GM21423 (cell line): ENCODE data around the gene FOXI1.
A peak's percentile ranks its signal among the peaks of the same experiment; 100 is the strongest.
"Not testable (repeated sequence)": the region's sequence is repeated elsewhere in the genome, so short reads cannot be mapped to it uniquely, and the experiment has no call there.

Source experiments
- ATAC-seq: cut with Tn5 transposase; IDR thresholded peaks from one replicate; pipeline ENCODE4 v1.9.1; 2021; ENCODE audit warnings: mild to moderate bottlenecking, moderate library complexity; ENCODE audit not compliant: unreplicated experiment

The FOXI1 gene

DNA sequence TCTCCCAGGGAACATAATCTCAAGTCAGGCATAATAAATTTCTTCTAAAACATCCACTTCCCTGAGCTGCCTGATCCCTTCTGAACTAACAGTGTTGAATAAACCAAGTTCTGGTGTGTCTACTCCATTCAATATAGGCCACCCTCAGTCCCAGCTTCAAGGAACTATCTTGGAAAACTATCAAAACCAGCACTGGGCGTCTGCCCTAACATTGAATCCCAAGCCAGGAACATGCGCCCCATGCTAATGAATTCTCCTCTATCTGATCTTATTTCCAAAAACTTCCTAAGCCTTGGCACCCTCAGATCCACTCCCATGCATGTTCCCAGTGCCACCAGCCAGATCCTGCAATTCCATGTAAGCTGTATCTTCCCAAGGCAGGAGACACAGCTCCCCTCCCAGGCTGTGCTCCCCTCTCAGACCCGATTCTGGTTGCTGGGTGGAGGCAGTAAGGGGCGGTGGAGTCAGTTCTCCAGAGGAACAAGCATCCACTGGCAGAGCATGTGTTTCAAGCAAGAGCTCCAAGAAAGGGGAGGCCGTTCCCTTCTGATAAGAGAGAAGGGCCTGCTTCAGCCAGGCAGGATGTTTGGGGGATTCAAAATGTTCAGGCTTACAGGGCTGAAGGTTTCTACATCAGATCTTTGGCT is 13.1 kb upstream of the FOXI1 start:
- ATAC-seq = no peak

GRCh38 chr5:170094329-170094728 is 11.4 kb upstream of the FOXI1 start:
- ATAC-seq = not testable (repeated sequence)

DNA sequence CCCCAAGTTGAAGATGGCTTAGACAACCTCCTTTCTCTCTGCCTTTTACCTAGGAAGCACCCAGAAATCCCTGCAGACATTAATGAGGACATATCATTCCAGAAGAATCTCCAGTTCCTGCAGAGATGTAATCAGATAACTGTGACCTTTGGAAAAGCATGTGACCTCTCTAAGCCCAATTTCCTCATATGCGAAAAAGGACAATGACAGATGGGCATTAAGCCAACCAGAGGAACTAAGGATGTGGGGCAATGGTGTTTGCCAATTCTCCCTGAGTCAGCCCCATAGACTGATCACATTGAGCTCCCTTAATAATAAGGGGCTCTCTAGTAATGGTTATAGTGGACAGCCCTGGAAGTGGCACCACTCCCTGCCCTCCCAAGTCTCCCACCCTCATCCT is 10.1 kb upstream of the FOXI1 start:
- ATAC-seq = no peak

GRCh38 chr5:170097934-170098333 is 7.8 kb upstream of the FOXI1 start:
- no peak for ATAC-seq

DNA sequence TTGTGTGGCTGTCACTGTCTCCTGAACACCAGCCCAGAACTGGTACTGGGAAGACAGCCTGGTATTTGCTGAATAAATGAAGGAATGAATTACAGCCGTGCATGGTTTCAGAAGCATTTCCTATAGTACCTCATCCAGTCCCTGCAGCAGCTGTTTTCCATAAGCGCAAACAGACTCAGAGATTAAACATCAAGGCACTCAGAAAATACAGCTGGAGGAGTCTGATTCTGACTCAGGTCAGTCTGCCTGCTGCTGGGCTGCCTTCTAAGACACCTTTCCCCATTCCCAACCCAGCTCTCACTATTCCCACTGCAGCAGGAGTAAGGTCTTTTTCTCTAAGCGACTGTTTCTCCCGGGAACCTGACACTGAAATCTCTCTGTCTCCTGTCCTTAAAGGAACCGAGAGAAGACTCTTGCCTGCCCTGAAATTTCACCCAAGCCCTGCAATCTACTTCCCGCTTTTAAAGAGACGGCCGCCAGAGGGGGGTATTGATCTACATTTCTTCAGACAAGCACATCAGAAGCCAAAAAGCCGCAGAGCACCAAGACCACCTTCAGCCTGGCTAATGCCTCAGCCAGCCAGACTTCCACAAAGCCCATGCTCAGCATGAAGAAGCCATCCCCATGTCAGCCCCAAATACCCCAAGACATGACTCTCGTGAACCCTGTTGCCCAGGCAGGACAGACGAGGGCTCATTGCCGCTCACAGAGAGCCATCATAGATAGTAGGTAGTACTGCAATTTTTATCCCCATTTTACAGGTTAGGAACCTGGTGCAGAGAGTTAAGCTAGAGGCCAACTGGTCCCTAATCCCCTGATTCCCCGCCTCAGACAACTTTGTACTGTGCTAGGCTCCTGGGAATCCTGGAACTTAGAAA is 5.4 kb upstream of the FOXI1 start:
- ATAC-seq = peak; percentile 72

DNA sequence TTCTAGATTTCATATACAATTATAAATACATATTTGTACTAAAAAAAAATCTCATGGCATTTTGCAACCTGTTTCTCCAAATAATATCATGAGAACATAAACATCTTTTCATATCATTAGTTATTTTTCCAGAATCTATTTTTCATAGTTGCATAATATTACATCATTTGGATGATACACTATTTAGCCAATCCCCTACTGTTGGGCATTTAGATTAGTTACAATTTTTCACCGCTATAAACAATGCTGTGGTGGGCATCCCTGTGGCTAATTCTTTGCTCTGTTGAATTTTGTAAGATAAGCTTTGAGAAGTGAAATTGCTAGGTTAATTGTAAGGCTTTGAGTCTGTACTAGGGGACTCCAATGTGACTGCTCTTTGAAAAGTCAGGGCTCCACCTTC is 2.2 kb upstream of the FOXI1 start:
- ATAC-seq = no peak

DNA sequence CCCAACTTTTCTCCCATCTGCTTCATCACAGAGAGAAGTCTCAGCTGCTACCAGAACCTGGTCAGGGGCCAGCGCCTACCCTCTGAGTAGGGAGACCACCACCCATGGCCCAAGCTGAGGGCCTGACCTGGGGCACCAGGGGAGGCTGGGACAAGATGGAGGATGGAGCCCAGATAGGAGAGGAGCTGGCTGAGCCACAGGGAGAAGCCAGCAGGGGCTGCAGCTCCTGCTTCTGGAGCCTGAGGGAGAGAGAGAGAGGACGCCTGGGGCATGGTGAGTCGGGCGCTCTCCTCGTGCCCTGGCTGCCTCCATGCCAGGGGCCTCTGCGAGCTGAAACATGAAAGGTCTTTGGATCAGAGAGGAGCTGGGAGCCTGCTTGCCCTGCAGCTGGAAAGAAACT is 1.4 kb upstream of the FOXI1 start:
- ATAC-seq = no peak

DNA sequence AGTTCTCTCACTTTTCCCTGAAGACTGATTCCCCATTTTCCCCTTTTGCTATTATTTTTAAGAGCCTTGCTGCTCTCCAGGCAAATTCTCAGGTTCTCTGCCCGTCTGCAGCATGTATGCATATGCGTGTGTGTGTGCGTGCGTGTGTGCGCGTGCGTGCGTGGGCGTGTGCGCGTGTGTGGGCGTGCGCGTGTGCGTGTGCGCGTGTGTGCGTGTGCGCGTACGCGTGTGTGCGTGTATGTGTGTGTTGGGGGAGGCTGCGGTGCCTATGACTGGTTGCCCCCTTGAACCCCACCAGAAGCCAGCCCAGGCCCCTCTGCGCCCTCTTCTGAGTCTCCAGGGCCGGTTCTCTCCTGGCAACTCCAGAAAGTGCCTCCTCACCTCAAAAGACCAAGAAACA is 987 bp upstream of the FOXI1 start:
- no peak for ATAC-seq

DNA sequence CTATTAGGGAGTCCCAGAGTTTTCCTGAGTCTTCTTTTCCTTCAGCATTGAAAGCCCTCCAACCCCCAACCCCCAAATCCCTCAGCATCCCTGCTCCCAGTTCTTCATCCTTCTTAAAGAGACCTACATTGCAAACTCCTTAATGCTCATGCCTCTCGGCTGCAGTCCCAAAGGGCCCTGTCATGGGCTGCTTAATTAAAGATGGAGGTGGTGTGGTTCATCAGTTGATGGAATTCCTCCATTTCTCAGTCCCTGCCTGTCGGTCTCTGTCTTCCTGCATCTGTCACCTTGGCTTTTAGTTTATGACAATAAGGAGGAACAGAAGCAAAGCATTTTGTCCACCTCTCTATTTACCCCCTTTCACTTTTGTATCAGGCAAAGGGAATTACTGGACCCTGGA is 2.0 kb downstream of the FOXI1 start:
- ATAC-seq = no peak

DNA sequence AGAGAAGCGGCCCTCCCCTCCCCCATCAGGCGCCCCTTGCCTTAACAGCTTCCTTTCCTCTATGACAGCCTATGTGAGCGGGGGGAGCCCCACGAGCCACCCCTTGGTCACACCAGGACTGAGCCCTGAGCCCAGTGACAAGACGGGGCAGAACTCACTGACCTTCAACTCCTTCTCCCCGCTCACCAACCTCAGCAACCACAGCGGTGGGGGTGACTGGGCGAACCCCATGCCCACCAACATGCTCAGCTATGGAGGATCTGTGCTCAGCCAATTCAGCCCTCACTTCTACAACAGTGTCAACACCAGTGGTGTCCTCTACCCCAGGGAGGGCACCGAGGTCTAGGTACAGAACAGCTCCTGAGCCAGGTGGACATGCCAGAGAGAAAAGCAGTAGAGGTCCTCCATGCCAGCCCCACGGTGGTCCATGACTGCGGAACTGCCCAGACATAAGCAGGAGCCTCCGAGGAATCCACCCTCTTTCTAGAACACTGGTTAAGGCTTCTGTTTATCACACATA is 2.6 kb downstream of the FOXI1 start:
- ATAC-seq = no peak

- ATAC-seq = no peak
Observed at GRCh38 chr5:170109059-170110031, 3.6 kb downstream of the FOXI1 start.

- ATAC-seq = no peak
Observed at GRCh38 chr5:170110403-170111087, 4.8 kb downstream of the FOXI1 start.

- no peak for ATAC-seq
Observed at GRCh38 chr5:170111088-170111785, 5.5 kb downstream of the FOXI1 start.

DNA sequence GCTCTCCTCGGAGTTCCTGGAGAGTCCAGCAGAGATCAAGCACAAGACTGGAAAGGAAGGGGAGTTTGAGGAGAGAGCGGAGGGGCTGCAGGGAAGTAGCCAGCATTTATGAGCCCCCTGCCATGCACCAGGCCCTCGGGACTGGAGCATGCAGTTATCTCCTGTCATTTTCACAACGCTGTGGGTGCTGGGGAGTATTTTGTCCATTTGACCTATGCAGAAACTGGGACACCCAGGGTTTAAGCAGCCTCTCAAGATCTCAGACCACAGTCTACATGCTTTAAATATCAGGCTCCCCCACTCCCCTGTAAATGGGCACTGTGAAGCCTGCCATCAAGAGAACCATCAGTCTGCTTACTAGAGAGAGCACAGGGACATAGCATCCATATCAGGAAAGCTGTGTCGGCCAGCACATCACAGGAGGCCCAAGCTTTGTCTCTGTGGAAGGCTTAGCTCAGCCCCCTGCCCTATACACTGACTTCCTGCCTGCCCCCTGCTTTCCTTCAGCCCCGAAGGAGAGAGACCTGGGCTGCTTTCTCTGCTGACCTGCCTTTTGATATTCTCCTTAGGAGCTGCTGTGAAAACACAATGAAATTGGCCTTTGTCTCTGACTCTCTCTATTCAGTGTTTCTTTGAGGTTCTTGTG is 7.3 kb downstream of the FOXI1 start:
- ATAC-seq = no peak

DNA sequence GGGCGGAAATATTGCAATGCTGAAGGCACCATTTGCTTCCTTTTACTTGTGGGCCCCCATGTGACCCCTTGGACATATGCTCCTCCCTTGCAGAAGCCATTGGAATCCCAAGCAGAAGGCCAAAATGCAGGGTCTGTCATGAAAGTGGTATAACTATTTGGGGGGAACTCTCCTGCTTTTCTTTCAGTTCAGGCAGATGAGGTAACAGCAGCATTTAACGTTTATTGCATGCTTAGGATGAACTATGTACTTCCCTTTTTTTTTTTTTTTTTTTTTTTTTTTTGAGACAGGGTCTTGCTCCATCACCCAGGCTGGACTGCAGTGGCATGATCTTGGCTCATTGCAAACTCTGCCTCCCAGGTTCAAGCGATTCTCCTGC is 7.8 kb downstream of the FOXI1 start:
- no peak for ATAC-seq

- ATAC-seq = no peak
Observed at GRCh38 chr5:170114271-170114670, 8.6 kb downstream of the FOXI1 start.

- ATAC-seq = no peak
Observed at GRCh38 chr5:170115925-170116324, 10.2 kb downstream of the FOXI1 start.

- no peak for ATAC-seq
Observed at GRCh38 chr5:170117736-170118135, 12.0 kb downstream of the FOXI1 start.

- ATAC-seq = no peak
Observed at GRCh38 chr5:170120576-170120975, 14.9 kb downstream of the FOXI1 start.
